Measurements from ENCODE around the gene QSOX1. TPM values are rescaled to one million over a fixed set of nuclear protein-coding genes. Genes with fewer than 3 reads are reported as not detected.
"Not testable (repeated sequence)": the region's sequence is repeated elsewhere in the genome, so short reads cannot be mapped to it uniquely, and the experiment has no call there.

Gene QSOX1, protein sequence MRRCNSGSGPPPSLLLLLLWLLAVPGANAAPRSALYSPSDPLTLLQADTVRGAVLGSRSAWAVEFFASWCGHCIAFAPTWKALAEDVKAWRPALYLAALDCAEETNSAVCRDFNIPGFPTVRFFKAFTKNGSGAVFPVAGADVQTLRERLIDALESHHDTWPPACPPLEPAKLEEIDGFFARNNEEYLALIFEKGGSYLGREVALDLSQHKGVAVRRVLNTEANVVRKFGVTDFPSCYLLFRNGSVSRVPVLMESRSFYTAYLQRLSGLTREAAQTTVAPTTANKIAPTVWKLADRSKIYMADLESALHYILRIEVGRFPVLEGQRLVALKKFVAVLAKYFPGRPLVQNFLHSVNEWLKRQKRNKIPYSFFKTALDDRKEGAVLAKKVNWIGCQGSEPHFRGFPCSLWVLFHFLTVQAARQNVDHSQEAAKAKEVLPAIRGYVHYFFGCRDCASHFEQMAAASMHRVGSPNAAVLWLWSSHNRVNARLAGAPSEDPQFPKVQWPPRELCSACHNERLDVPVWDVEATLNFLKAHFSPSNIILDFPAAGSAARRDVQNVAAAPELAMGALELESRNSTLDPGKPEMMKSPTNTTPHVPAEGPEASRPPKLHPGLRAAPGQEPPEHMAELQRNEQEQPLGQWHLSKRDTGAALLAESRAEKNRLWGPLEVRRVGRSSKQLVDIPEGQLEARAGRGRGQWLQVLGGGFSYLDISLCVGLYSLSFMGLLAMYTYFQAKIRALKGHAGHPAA
- total RNA-seq = 97.8 TPM
- long read RNA-seq, full-length matches to known transcripts = 160 of 296 reads
- long read RNA-seq, partial matches to known transcripts = 91 of 296 reads
- long read RNA-seq, other reads (novel, unspliced or antisense) = 45 of 296 reads

DNA sequence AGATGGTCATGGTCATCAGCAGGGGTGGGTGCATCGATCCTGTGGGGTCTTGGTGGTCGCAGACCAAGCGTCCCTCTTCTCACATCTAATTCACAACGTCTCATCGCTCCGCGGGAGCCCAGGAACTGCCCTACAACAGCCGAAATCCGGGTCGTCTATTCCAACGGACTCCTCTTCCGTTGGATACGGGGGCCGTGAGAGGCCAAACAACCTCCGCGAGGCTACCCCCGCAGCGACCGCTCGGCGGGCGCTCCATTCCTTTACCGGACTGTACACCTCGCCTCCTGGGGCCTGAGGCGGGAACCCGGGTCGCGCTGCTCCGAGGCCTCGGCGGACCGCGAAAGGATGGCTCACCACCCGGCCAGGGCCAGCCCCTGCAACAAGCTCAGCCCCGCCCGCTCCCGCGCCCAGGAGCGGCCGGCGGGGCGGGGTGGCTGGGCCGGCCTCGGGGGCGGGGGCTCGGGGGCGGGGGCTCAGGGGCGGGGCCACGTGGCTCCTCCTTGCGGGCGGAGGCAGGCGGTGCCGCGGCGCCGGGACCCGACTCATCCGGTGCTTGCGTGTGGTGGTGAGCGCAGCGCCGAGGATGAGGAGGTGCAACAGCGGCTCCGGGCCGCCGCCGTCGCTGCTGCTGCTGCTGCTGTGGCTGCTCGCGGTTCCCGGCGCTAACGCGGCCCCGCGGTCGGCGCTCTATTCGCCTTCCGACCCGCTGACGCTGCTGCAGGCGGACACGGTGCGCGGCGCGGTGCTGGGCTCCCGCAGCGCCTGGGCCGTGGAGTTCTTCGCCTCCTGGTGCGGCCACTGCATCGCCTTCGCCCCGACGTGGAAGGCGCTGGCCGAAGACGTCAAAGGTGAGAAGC is at the start of gene QSOX1:
QSOX1 (plus strand) TSS at position 545 of the 857 bp plus-strand sequence; CDS start at position 584, 39 bp downstream.
- intact Hi-C loops (cut with DNase I) = no loop called here
- DNase-seq (peak; percentile 95), ATAC-seq (ENCODE audit: poor library complexity) (peak; percentile 96)

DNA sequence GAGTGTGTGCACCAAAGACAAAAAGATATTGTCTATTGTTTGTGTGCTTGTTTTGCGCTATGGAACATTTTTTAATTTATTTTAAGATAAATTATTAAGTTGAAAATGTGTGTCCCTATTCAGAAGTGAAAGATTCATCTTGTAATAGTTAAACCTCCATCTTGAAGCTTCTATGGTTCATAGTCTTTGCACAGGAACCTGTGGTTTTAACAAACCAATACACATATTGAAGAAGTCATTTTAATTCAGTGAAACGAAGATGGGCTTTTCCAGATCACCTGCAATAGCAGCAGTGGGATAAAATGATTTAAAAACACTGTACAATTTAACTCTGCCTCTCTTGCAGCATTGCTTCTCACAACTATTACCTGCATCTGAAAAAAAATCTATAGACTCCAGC is 42.6 kb upstream of the QSOX1 start:
- intact Hi-C loops (cut with DNase I) = no loop called here

DNA sequence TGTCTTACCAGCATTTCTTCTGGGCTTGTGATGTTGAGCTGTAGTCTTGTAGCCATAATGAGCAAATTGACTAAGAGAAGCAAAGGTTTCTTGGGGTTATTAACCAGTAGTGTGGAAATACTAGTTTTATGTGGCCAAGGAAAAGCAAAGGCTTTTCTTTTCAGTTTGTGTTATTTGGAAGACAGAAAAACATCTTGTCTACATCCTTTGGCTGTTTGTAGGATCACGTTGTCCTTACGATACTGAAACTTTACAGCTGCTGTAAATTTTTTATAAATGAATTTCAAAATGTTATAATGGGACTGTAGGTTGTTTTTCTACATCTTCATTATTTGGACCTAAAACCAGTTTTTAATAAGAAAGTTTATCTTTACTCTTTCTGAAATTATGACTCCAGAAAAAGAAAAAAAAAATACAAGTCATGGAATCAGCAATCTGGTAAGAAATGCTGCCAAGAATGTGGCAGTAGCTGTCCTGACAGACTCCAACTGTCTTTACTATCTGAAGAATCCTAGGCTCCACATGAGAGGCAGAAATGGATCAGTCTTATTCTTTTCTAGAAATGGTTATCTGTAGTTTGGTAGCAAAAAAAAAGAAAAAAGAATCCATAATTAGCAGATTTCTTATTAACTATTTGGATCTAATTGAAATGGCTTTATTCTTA is 41.6 kb upstream of the QSOX1 start:
- intact Hi-C loops (cut with DNase I) = no loop called here
- DNase-seq (no peak), ATAC-seq (ENCODE audit: poor library complexity) (peak; percentile 69)

More for the DNA sequence above, 42.6 kb upstream of the QSOX1 start:
- ATAC-seq (ENCODE audit: poor library complexity) = no peak
- no peak for DNase-seq

DNA sequence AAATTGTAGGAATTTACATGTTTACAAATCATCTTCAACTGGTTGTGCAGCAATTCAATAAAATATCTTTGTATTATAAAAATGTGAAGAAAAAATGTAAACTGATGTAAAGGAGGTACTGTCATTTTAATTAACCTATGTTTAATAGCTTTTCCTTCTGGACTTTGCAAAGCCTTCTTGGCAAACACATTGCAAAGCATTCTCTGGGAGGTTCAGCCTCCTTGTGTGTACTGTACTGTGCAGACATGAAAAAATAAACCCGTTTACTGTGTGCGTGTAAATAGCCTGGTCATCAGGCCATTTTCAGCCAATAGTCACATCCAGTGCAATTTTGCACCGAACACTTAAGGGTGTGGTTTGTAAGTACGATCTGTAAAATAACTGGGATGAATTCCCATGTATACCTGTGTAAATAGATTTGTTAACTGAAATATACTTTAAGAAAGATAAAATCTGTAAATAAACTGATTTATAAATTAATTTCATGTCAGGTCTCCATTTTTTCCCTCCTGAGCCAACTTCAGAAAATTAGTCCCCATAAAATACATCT is 40.2 kb upstream of the QSOX1 start:
- DNase-seq = no peak
- no peak for ATAC-seq (ENCODE audit: poor library complexity)
- intact Hi-C loops (cut with DNase I) = no loop called here

DNA sequence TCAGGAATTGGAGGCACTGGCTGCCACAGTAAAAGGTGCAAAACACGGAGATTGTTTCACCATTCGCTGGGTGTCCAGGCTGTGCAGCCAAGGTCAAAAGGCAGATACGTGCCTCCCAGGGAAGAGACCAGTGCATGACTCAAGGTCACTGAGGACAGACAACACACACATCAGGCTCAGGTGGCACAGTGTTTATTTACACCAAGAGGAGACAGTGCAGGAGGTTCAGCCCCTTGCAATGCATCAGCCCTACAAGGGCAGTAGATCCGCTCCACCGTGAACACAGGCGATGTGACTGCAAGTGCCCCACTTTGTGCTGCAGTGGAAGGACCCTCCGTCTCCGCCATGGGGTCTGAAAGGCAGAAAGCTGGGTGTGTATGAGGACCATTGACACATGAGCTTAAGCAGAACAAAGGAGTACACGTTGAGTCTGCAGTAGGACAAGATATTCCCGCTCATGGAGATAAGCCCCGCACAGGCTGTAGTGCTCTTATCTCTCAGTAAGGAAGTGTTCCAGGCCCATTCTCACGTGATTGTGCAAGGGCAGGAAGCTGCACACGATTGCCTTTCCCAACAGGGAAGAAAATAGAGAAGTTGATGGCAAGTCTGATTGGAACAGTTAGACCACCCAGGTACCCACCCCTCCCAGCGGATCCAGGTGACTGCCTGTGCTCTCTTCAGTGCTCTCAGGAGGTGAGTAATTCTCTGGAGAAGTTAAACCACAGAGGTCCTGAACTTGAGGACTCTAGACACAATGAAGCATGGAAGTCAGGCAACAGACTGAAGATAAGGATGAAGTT is 37.5 kb upstream of the QSOX1 start:
- ATAC-seq (ENCODE audit: poor library complexity) (peak; percentile 80), DNase-seq (no peak)
- intact Hi-C loops (cut with DNase I) = loop anchor here (5.0 kb wide), 1 partner anchor 50 kb away; no protein-coding TSS in a partner anchor

GRCh38 chr1:180117764-180118116 is 36.9 kb upstream of the QSOX1 start:
- ATAC-seq (ENCODE audit: poor library complexity) (peak; percentile 21), DNase-seq (peak; percentile 56)
- intact Hi-C loops (cut with DNase I) = loop anchor here (5.0 kb wide), 1 partner anchor 50 kb away; no protein-coding TSS in a partner anchor

GRCh38 chr1:180119837-180120236 is 34.8 kb upstream of the QSOX1 start:
- intact Hi-C loops (cut with DNase I) = loop anchor here (5.0 kb wide), 1 partner anchor 47 kb away; no protein-coding TSS in a partner anchor
- no peak for DNase-seq
- ATAC-seq (ENCODE audit: poor library complexity) = no peak

- intact Hi-C loops (cut with DNase I) = no loop called here
- DNase-seq (no peak), ATAC-seq (ENCODE audit: poor library complexity) (no peak)
These were observed 31.2 kb upstream of the QSOX1 start for GRCh38 chr1:180123463-180123936.

- intact Hi-C loops (cut with DNase I) = no loop called here
- ATAC-seq (ENCODE audit: poor library complexity) = no peak
- no peak for DNase-seq
These were observed 24.0 kb upstream of the QSOX1 start for GRCh38 chr1:180130651-180131050.

GRCh38 chr1:180131510-180131909 is 23.2 kb upstream of the QSOX1 start:
- DNase-seq (no peak), ATAC-seq (ENCODE audit: poor library complexity) (no peak)
- intact Hi-C loops (cut with DNase I) = no loop called here

DNA sequence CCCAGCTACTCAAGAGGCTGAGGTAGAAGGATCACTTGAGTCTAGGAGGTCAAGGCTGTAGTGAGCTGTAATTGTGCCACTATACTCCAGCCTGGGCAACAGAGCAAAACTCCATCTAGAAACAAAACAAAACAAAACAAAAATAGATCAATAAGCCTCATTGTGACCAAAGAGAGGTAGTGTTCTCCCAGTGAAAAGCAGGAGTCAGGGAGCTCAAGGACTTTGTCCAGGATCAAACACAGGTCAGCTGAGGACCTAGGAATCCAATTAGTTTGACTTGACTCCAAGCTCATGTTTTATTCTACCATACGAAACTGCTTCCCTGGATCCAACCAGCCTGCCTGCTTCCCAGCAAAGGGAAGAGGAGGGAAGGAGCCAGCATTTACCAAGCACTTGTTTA is 21.5 kb upstream of the QSOX1 start:
- ATAC-seq (ENCODE audit: poor library complexity) = no peak
- intact Hi-C loops (cut with DNase I) = no loop called here

DNA sequence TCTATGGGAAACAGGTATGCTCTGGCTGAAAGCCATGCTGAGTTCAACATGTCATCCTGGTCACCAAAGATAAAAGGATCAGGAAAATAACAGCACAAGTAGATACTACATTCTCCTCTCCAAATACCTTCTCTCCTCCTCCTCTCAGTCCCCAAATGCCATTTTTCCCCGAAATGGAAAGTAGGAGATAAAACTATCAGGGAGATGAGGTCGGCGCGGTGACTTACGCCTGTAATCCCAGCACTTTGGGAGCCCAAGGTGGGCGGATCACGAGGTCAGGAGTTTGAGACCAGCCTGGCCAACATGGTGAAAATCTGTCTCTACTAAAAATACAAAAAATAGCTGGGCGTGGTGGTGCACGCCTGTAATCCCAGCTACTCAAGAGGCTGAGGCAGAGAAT is 21.0 kb upstream of the QSOX1 start:
- not testable (repeated sequence) for ATAC-seq (ENCODE audit: poor library complexity); DNase-seq

More for the DNA sequence above, 21.5 kb upstream of the QSOX1 start:
- no peak for DNase-seq

DNA sequence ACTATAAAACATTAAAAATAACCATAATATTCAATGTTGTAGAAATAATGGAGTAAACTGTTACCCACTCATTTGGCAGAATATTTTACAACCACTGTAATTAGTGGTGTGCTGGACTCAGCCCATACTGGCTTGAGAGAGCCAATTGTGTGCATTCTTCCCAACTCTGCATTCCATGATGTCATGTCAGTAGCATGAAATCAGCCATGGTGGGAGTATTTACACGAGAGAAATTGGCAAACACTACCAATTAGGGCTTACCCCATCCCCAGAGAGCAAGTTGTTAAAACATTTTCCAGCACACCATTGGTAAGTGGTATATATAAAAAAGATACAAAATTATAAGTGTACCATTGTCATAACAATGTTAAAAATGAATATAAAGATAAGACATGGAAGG is 19.1 kb upstream of the QSOX1 start:
- ATAC-seq (ENCODE audit: poor library complexity) (no peak), DNase-seq (no peak)
- intact Hi-C loops (cut with DNase I) = no loop called here

More for the DNA sequence above, 21.0 kb upstream of the QSOX1 start:
- intact Hi-C loops (cut with DNase I) = not testable (repeated sequence)

- intact Hi-C loops (cut with DNase I) = no loop called here
- ATAC-seq (ENCODE audit: poor library complexity) (no peak), DNase-seq (no peak)
These were observed 18.2 kb upstream of the QSOX1 start for GRCh38 chr1:180136331-180136967.

GRCh38 chr1:180136968-180137356 is 17.7 kb upstream of the QSOX1 start:
- DNase-seq (no peak), ATAC-seq (ENCODE audit: poor library complexity) (no peak)
- intact Hi-C loops (cut with DNase I) = no loop called here

GRCh38 chr1:180137776-180138175 is 16.9 kb upstream of the QSOX1 start:
- intact Hi-C loops (cut with DNase I) = no loop called here
- DNase-seq (no peak), ATAC-seq (ENCODE audit: poor library complexity) (no peak)

Measured in Right ventricle myocardium superior (tissue), 1 donor.